ENCODE measurements around the gene MAG.
"Not testable (repeated sequence)": the region's sequence is repeated elsewhere in the genome, so short reads cannot be mapped to it uniquely, and the experiment has no call there.

- TF ChIP-seq CTCF (IDR thresholded peaks at IDR 0.05; ENCODE audit: low read length); EZH2 (IDR thresholded peaks at IDR 0.05; ENCODE audit: borderline replicate concordance, low read length): not testable (repeated sequence)
Measured at GRCh38 chr19:35285465-35285864, 6.5 kb upstream of the MAG start.

Measured in OCI-LY1 (cell line).